HG02852 (cell line): ENCODE results near the gene PELI3.

Source experiments
- ATAC-seq: cut with Tn5 transposase; IDR thresholded peaks from one replicate; pipeline ENCODE4 v1.9.1; 2021; ENCODE audit warnings: mild to moderate bottlenecking, moderate library complexity; ENCODE audit not compliant: unreplicated experiment

PELI3 gene

GRCh38 chr11:66473608-66474515 lies 7.2 kb downstream of the PELI3 start:
- no peak for ATAC-seq

- no peak for ATAC-seq
Measured at GRCh38 chr11:66475349-66476172, 8.9 kb downstream of the PELI3 start.

- no peak for ATAC-seq
Measured at GRCh38 chr11:66476173-66476840, 9.6 kb downstream of the PELI3 start.

- ATAC-seq: no peak
Measured at GRCh38 chr11:66476841-66477251, 10.1 kb downstream of the PELI3 start.

GRCh38 chr11:66477263-66478201 lies 10.8 kb downstream of the PELI3 start:
- ATAC-seq: no peak

GRCh38 chr11:66478729-66479393 lies 12.2 kb downstream of the PELI3 start:
- ATAC-seq: no peak

- ATAC-seq: peak; percentile 15
Measured at GRCh38 chr11:66479394-66480116, 12.8 kb downstream of the PELI3 start.

GRCh38 chr11:66480117-66480938 lies 13.6 kb downstream of the PELI3 start, which contains the start of gene DPP3:
DPP3 (plus strand) TSS chr11:66480434; CDS start chr11:66482201, 1,767 bp downstream.
- peak; percentile 90 for ATAC-seq

- no peak for ATAC-seq
Measured at GRCh38 chr11:66484806-66485380, 18.2 kb downstream of the PELI3 start.

GRCh38 chr11:66488957-66489356 lies 22.3 kb downstream of the PELI3 start:
- ATAC-seq: no peak

- ATAC-seq: no peak
Measured at GRCh38 chr11:66489636-66490035, 22.9 kb downstream of the PELI3 start.

- ATAC-seq: no peak
Measured at GRCh38 chr11:66491315-66491935, 24.7 kb downstream of the PELI3 start.

- ATAC-seq: no peak
Measured at GRCh38 chr11:66492161-66492865, 25.6 kb downstream of the PELI3 start.

- ATAC-seq: no peak
Measured at GRCh38 chr11:66493130-66493529, 26.4 kb downstream of the PELI3 start.

- ATAC-seq: no peak
Measured at GRCh38 chr11:66494458-66494857, 27.8 kb downstream of the PELI3 start.

GRCh38 chr11:66494935-66495334 lies 28.2 kb downstream of the PELI3 start:
- no peak for ATAC-seq
